ENCODE measurements around the gene PRR5. TPM values are rescaled to one million over a fixed set of nuclear protein-coding genes. Genes with fewer than 3 reads are reported as not detected.

The PRR5 gene
- total RNA-seq, 1 experiment from 2014 or later = 11.8 TPM

GRCh38 chr22:44754998-44755397 is 53.0 kb downstream of the PRR5 start:
- no peak for TF ChIP-seq CTCF (conservative IDR thresholded peaks at IDR 0.05)
- Histone ChIP-seq H4K20me1 (ENCODE audit: control insufficient read depth, insufficient read depth, insufficient read length) (no peaks in the 10 kb centered on the region), H3K4me1 (ENCODE audit: insufficient read depth, low read length) (peaks cover 12% of the 10 kb centered on the region; the same call in 1 of the 2 replicates), H3K79me2 (ENCODE audit: insufficient read depth, low read length) (peaks cover 4% of the 10 kb centered on the region; the same call in 1 of the 2 replicates), H3K9me3 (ENCODE audit: control insufficient read depth, low read depth, low read length) (no peaks in the 10 kb centered on the region), H3K9ac (ENCODE audit: extremely low read depth, insufficient read length, low read length) (no peak overlapping the region), H4K8ac (replicated peaks; ENCODE audit: insufficient read length, low read depth, low read length) (no peak overlapping the region), H2BK12ac (ENCODE audit: insufficient read length, low read depth, low read length) (no peak overlapping the region), H3K27me3 (ENCODE audit: insufficient read depth, low read length) (no peaks in the 10 kb centered on the region), H2AK5ac (ENCODE audit: insufficient read length, low read length) (no peak overlapping the region), H3T11ph (ENCODE audit: low read length) (no peak overlapping the region), H2BK20ac (ENCODE audit: low read depth, low read length, poor library complexity, severe bottlenecking) (no peak overlapping the region), H2AFZ (ENCODE audit: low read length) (no peak overlapping the region), H3K27ac (ENCODE audit: insufficient read length, low read depth, low read length) (no peak overlapping the region), H3K4me2 (ENCODE audit: insufficient read depth, insufficient read length, low read length) (no peak overlapping the region), H2BK15ac (ENCODE audit: low read depth, low read length) (no peak overlapping the region), H3K56ac (ENCODE audit: insufficient read length, low read depth, low read length) (no peak overlapping the region), H4K91ac (ENCODE audit: insufficient read length, low read depth, low read length) (no peak overlapping the region), H3K4ac (ENCODE audit: low read depth, low read length) (no peak overlapping the region), H4K5ac (ENCODE audit: insufficient read length, low read depth, low read length) (no peak overlapping the region), H3K79me1 (ENCODE audit: insufficient read depth, low read depth, low read length, poor library complexity, severe bottlenecking) (peaks cover 4% of the 10 kb centered on the region), H3K14ac (ENCODE audit: insufficient read depth, low read length) (no peak overlapping the region), H3K18ac (ENCODE audit: insufficient read length, low read depth, low read length) (no peak overlapping the region), H2BK5ac (ENCODE audit: insufficient read length, low read length) (no peak overlapping the region), H3K23me2 (ENCODE audit: insufficient read length, low read depth, low read length, poor library complexity, severe bottlenecking) (peaks cover 18% of the 10 kb centered on the region), H3K23ac (ENCODE audit: insufficient read length, low read depth, low read length) (no peak overlapping the region), H2BK120ac (ENCODE audit: low read depth, low read length, poor library complexity, severe bottlenecking) (no peak overlapping the region)
- peaks cover 5% of the 10 kb centered on the region for H3K27me3 Mint-ChIP-seq (ENCODE audit: low read depth)
- no peak overlapping the region for H3K27ac Mint-ChIP-seq
- peaks cover 11 to 25% (median 13%) of the 10 kb centered on the region in 3 experiments; a peak in 6 of 7 replicates for H3K36me3 Mint-ChIP-seq (ENCODE audit: insufficient read depth in 1 of 3, low read depth in 3 of 3)
- H3K9me3 Mint-ChIP-seq = peaks cover 4 to 14% of the 10 kb centered on the region in 2 experiments; a peak in 3 of 5 replicates
- WGBS (ENCODE audit: extremely low coverage, insufficient read length, low lambda C conversion rate) = no CpG with 5 or more reads among the region's 7 CpGs
- H3K4me1 Mint-ChIP-seq = peaks cover 30 to 53% of the 10 kb centered on the region in 2 experiments
- H3K4me3 Mint-ChIP-seq = no peak overlapping the region
- no peak for DNase-seq
